ENCODE results near the gene ANP32A.

ANP32A gene

DNA sequence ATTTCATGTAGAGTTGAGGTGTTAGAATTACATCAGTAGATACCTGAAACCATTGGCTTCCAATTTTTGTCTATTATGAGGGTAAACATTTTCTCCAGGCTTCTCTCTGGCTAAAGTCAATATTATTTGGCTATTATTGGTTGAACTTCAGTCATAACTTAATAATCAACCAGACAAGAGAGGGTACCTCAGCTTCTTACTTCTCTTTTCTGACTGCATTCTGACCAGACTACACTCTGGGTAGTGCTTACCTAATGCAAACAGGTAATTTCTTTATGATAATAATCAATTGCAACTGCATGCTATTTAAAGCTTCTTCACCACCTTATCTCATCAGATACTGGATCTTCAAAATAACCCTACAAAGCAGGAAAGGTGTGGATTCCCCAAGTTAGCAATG is 85.1 kb downstream of the ANP32A start:
- Histone ChIP-seq H3K36me3 (ENCODE audit: control insufficient read depth in 5 of 5, insufficient read depth in 5 of 5, low read length in 5 of 5) (no peaks in the 10 kb centered on the region), H3K9ac (ENCODE audit: low read length in 5 of 5) (no peak overlapping the region), H3K27ac (ENCODE audit: low read depth, low read length) (no peak overlapping the region), H3K9me3 (ENCODE audit: control insufficient read depth in 5 of 5, low read length in 5 of 5) (no peaks in the 10 kb centered on the region), H3K4me1 (ENCODE audit: control insufficient read depth in 5 of 5, insufficient read depth in 5 of 5, low read length in 5 of 5) (peaks cover 2 to 49% (median 14%) of the 10 kb centered on the region in 5 donors), H3K4me3 (ENCODE audit: low read depth in 1 of 5, low read length in 5 of 5) (no peak overlapping the region), H3K27me3 (ENCODE audit: control insufficient read depth in 5 of 5, insufficient read depth in 4 of 5, low read length in 5 of 5) (no peaks in the 10 kb centered on the region)

- H3K27ac ChIP-seq (ENCODE audit: low read depth, low read length), result no peak overlapping the region
- H3K9ac ChIP-seq (ENCODE audit: low read length in 5 of 5), result no peak overlapping the region
- H3K27me3 ChIP-seq (ENCODE audit: control insufficient read depth in 5 of 5, insufficient read depth in 4 of 5, low read length in 5 of 5), result no peaks in the 10 kb centered on the region
- no peaks in the 10 kb centered on the region for H3K9me3 ChIP-seq (ENCODE audit: control insufficient read depth in 5 of 5, low read length in 5 of 5)
- peaks cover 6 to 56% (median 22%) of the 10 kb centered on the region in 5 donors for H3K4me1 ChIP-seq (ENCODE audit: control insufficient read depth in 5 of 5, insufficient read depth in 5 of 5, low read length in 5 of 5)
- H3K4me3 ChIP-seq (ENCODE audit: low read depth in 1 of 5, low read length in 5 of 5), result no peak overlapping the region
- H3K36me3 ChIP-seq (ENCODE audit: control insufficient read depth in 5 of 5, insufficient read depth in 5 of 5, low read length in 5 of 5), result no peaks in the 10 kb centered on the region
Observed at GRCh38 chr15:68734881-68735280, 85.8 kb downstream of the ANP32A start.

DNA sequence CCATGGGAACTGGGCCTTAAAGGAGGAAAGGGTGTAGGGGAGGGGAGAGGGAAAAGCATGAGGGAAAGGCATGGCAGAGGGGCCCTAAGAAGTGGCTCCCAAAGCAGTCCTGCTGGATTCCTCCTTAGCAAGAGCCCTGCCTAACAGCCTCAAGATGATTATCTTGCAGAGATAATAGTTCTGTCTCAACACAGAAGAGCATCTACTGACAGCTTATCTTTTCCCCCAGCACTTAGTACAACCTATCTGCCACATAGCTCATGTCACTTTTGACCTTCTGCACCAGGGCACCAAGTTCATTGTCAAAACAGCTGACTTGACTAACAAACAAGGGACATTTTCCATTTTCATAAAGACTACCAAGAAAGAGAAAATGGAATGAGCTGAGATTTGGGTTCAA is 86.3 kb downstream of the ANP32A start:
- H3K9ac ChIP-seq (ENCODE audit: low read length in 5 of 5), result no peak overlapping the region
- no peaks in the 10 kb centered on the region for H3K36me3 ChIP-seq (ENCODE audit: control insufficient read depth in 5 of 5, insufficient read depth in 5 of 5, low read length in 5 of 5)
- peaks cover 6 to 60% (median 22%) of the 10 kb centered on the region in 5 donors for H3K4me1 ChIP-seq (ENCODE audit: control insufficient read depth in 5 of 5, insufficient read depth in 5 of 5, low read length in 5 of 5)
- no peak overlapping the region for H3K27ac ChIP-seq (ENCODE audit: low read depth, low read length)
- no peaks in the 10 kb centered on the region for H3K9me3 ChIP-seq (ENCODE audit: control insufficient read depth in 5 of 5, low read length in 5 of 5)
- no peak overlapping the region for H3K4me3 ChIP-seq (ENCODE audit: low read depth in 1 of 5, low read length in 5 of 5)
- H3K27me3 ChIP-seq (ENCODE audit: control insufficient read depth in 5 of 5, insufficient read depth in 4 of 5, low read length in 5 of 5), result no peaks in the 10 kb centered on the region

- Histone ChIP-seq H3K4me1 (ENCODE audit: control insufficient read depth in 5 of 5, insufficient read depth in 5 of 5, low read length in 5 of 5) (peaks cover 6 to 63% (median 22%) of the 10 kb centered on the region in 5 donors), H3K27me3 (ENCODE audit: control insufficient read depth in 5 of 5, insufficient read depth in 4 of 5, low read length in 5 of 5) (no peaks in the 10 kb centered on the region), H3K27ac (ENCODE audit: low read depth, low read length) (no peak overlapping the region), H3K9me3 (ENCODE audit: control insufficient read depth in 5 of 5, low read length in 5 of 5) (no peaks in the 10 kb centered on the region), H3K36me3 (ENCODE audit: control insufficient read depth in 5 of 5, insufficient read depth in 5 of 5, low read length in 5 of 5) (no peaks in the 10 kb centered on the region), H3K9ac (ENCODE audit: low read length in 5 of 5) (no peak overlapping the region), H3K4me3 (ENCODE audit: low read depth in 1 of 5, low read length in 5 of 5) (peak overlapping the region in 1 of 5 donors; percentile 27)
Observed at GRCh38 chr15:68733666-68734065, 87.0 kb downstream of the ANP32A start.

GRCh38 chr15:68732451-68732850 is 88.2 kb downstream of the ANP32A start:
- Histone ChIP-seq H3K4me3 (ENCODE audit: low read depth in 1 of 5, low read length in 5 of 5) (no peak overlapping the region), H3K9ac (ENCODE audit: low read length in 5 of 5) (no peak overlapping the region), H3K27me3 (ENCODE audit: control insufficient read depth in 5 of 5, insufficient read depth in 4 of 5, low read length in 5 of 5) (no peaks in the 10 kb centered on the region), H3K36me3 (ENCODE audit: control insufficient read depth in 5 of 5, insufficient read depth in 5 of 5, low read length in 5 of 5) (no peaks in the 10 kb centered on the region), H3K27ac (ENCODE audit: low read depth, low read length) (no peak overlapping the region), H3K9me3 (ENCODE audit: control insufficient read depth in 5 of 5, low read length in 5 of 5) (no peaks in the 10 kb centered on the region), H3K4me1 (ENCODE audit: control insufficient read depth in 5 of 5, insufficient read depth in 5 of 5, low read length in 5 of 5) (peaks cover 6 to 63% (median 22%) of the 10 kb centered on the region in 5 donors)

DNA sequence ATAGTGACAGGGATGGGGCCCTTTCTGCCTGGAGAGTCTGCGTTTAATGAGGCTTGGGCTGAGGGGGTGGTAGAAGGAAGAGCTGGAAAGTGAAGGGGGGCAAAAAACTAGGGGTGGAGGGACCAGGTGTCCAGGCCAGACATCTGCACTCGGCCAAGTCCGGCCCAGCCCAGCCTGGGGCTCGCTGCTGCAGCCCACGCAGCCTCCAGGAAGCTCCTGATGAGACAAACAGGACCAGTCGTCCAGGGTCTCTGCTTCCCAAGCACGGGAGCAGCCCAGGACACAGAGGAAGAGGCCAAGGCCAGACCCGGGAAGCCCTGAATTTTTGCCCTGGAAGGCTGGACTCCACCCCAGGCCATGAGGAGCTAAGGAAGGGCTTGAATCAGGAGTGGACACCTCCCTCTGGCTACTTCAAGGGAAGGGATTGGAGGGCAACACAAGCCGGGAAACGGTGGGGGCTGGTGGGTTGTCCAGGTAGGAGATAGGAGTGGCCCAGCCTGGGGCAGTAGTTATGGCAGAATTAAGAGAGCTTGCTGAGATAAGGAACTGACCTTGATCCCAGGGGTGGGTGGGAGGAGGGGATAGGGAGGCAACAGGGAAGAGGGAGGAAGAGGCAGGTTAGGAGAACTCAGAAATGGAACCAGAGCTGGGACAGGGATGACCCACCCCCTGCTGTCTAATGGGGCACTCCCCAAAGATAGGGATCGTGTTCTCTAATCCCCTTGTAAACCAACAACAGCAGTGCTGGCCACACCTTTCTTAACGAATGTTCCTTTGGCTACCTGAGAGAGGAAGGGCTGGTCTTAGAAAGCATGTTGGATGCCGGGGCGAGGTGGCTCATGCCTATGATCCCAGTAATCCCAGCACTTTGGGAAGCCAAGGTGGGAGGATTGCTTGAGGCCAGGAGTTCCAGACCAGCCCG is 89.5 kb downstream of the ANP32A start:
- H3K27ac ChIP-seq (ENCODE audit: low read depth, low read length), result peak overlapping the region; percentile 13
- H3K4me1 ChIP-seq (ENCODE audit: control insufficient read depth in 5 of 5, insufficient read depth in 5 of 5, low read length in 5 of 5), result peaks cover 6 to 68% (median 28%) of the 10 kb centered on the region in 5 donors
- no peaks in the 10 kb centered on the region for H3K9me3 ChIP-seq (ENCODE audit: control insufficient read depth in 5 of 5, low read length in 5 of 5)
- H3K27me3 ChIP-seq (ENCODE audit: control insufficient read depth in 5 of 5, insufficient read depth in 4 of 5, low read length in 5 of 5), result no peaks in the 10 kb centered on the region
- H3K9ac ChIP-seq (ENCODE audit: low read length in 5 of 5), result no peak overlapping the region
- no peak overlapping the region for H3K4me3 ChIP-seq (ENCODE audit: low read depth in 1 of 5, low read length in 5 of 5)
- no peaks in the 10 kb centered on the region for H3K36me3 ChIP-seq (ENCODE audit: control insufficient read depth in 5 of 5, insufficient read depth in 5 of 5, low read length in 5 of 5)

- Histone ChIP-seq H3K9ac (ENCODE audit: low read length in 5 of 5) (no peak overlapping the region), H3K9me3 (ENCODE audit: control insufficient read depth in 5 of 5, low read length in 5 of 5) (no peaks in the 10 kb centered on the region), H3K4me1 (ENCODE audit: control insufficient read depth in 5 of 5, insufficient read depth in 5 of 5, low read length in 5 of 5) (peaks cover 6 to 74% (median 36%) of the 10 kb centered on the region in 5 donors), H3K27ac (ENCODE audit: low read depth, low read length) (peak overlapping the region; percentile 13), H3K36me3 (ENCODE audit: control insufficient read depth in 5 of 5, insufficient read depth in 5 of 5, low read length in 5 of 5) (no peaks in the 10 kb centered on the region), H3K4me3 (ENCODE audit: low read depth in 1 of 5, low read length in 5 of 5) (no peak overlapping the region), H3K27me3 (ENCODE audit: control insufficient read depth in 5 of 5, insufficient read depth in 4 of 5, low read length in 5 of 5) (no peaks in the 10 kb centered on the region)
Observed at GRCh38 chr15:68730471-68730919, 90.2 kb downstream of the ANP32A start.

- Histone ChIP-seq H3K27ac (ENCODE audit: low read depth, low read length) (no peak overlapping the region), H3K36me3 (ENCODE audit: control insufficient read depth in 5 of 5, insufficient read depth in 5 of 5, low read length in 5 of 5) (no peaks in the 10 kb centered on the region), H3K9me3 (ENCODE audit: control insufficient read depth in 5 of 5, low read length in 5 of 5) (no peaks in the 10 kb centered on the region), H3K4me3 (ENCODE audit: low read depth in 1 of 5, low read length in 5 of 5) (no peak overlapping the region), H3K9ac (ENCODE audit: low read length in 5 of 5) (no peak overlapping the region), H3K4me1 (ENCODE audit: control insufficient read depth in 5 of 5, insufficient read depth in 5 of 5, low read length in 5 of 5) (peaks cover 6 to 70% (median 37%) of the 10 kb centered on the region in 5 donors), H3K27me3 (ENCODE audit: control insufficient read depth in 5 of 5, insufficient read depth in 4 of 5, low read length in 5 of 5) (no peaks in the 10 kb centered on the region)
Observed at GRCh38 chr15:68729789-68730411, 90.8 kb downstream of the ANP32A start.

All from subcutaneous abdominal adipose tissue (tissue), 5 donors.